ENCODE data around the gene TRABD2B.
A peak's percentile ranks its signal among the peaks of the same experiment; 100 is the strongest.

TRABD2B gene

GRCh38 chr1:47935856-47936255 lies 61.3 kb downstream of the TRABD2B start:
- no peak for DNase-seq (ENCODE audit: low read depth, low spot score)

GRCh38 chr1:47935163-47935562 lies 62.0 kb downstream of the TRABD2B start:
- no peak for DNase-seq (ENCODE audit: low read depth, low spot score)

GRCh38 chr1:47934243-47934805 lies 62.9 kb downstream of the TRABD2B start:
- peak; percentile 80 for DNase-seq (ENCODE audit: low read depth, low spot score)

DNA sequence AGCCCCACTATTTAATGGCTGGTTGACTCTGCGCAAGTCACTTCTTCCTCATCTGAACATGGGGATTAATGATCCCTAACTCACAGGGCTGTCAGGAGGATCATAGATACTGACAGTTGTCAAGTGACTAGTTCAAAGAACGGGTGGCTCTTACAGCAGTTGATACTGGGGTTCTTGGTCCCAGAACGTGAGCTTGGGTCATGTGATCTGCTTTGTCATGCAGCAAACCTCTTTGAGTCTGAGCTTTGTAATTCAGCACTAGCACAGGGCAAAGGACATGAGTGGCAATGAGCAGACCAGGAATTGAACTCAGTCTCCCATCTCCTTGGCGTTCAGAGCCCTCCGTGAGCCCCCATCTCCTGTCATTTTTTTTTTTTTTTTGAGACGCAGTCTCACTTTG lies 64.4 kb downstream of the TRABD2B start:
- DNase-seq (ENCODE audit: low read depth, low spot score): no peak

DNA sequence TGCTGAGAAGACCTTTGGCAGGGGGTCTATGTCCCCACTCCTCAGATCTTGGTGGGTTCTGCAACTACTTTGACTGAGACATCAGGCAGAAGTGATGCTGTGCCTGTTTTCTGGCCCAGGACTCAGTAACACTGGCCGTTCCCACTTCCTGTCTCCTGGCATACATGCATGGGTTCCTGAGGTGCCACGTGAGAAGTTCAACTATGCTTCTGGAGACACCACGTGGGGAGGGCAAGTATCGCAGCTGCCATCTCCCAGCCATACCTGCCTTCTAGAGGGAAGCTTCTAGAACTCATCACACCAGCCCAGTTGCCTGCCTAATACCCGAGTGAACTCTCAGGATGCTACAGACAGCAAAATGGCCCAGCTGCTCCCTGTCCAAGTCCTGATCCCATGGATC lies 65.8 kb downstream of the TRABD2B start:
- DNase-seq (ENCODE audit: low read depth, low spot score): no peak

GRCh38 chr1:47930210-47930840 lies 66.9 kb downstream of the TRABD2B start:
- DNase-seq (ENCODE audit: low read depth, low spot score): no peak

DNA sequence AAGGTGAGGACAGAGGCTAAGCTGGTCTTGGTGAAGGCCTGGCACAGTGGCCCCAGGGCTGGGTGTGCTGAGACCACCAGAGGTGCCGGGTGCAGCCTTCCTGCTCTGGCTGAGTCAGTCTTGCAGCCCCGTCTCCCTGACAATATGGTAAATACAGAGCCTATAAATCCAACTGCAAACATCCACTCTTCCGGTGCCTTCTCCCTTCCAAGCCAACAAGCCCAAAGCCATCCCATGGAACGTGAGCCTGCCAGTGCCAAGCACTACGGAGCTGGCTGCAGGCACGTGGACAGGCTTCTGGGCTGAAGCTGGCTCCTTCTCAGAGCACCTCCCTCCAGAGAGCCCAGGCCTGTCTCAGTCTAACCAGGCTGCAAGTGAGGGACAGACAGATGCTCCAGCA lies 70.0 kb downstream of the TRABD2B start:
- no peak for DNase-seq (ENCODE audit: low read depth, low spot score)

GRCh38 chr1:47926461-47926999 lies 70.7 kb downstream of the TRABD2B start:
- no peak for DNase-seq (ENCODE audit: low read depth, low spot score)

- DNase-seq (ENCODE audit: low read depth, low spot score): no peak
These were observed 72.7 kb downstream of the TRABD2B start for GRCh38 chr1:47924270-47925048.

- DNase-seq (ENCODE audit: low read depth, low spot score): no peak
These were observed 75.2 kb downstream of the TRABD2B start for GRCh38 chr1:47921935-47922415.

DNA sequence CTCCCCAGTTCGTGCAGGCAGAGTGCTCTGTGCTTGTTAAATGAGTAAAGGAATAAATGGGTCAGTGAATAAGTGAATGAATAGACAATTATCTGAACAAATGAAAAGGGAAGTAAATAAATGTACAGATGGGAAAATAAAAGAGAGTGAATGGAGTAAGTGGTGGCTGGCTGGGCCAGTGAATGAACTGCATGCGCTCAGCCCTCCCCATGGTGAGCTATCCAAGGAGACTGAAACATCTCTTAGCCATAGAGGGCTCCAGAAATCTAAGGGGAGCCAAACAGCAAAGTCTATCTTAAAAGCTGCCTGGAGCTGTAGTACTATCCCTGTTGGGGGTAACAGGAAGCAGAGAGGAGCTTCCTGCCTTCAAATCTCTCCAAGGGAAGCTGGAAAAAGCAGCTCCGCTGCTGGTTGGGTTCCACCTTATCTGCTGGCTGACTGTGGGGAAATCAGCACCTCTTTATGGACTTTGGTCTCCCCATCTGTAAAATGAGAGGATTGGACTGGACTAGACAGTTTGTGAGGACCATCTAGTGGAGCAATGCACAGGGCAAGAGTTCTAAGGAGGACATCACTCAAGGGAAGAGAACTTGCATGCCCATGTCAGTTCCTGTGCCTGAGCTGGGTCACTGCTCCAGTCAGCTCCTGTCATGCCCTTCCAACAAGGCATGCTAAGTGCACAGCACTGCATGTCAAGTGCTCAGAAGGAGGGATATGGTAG lies 77.9 kb downstream of the TRABD2B start:
- no peak for DNase-seq (ENCODE audit: low read depth, low spot score)

- no peak for DNase-seq (ENCODE audit: low read depth, low spot score)
These were observed 78.8 kb downstream of the TRABD2B start for GRCh38 chr1:47918257-47918867.

GRCh38 chr1:47917687-47918086 lies 79.5 kb downstream of the TRABD2B start:
- no peak for DNase-seq (ENCODE audit: low read depth, low spot score)

GRCh38 chr1:47915677-47916353 lies 81.4 kb downstream of the TRABD2B start:
- no peak for DNase-seq (ENCODE audit: low read depth, low spot score)

- no peak for DNase-seq (ENCODE audit: low read depth, low spot score)
These were observed 82.1 kb downstream of the TRABD2B start for GRCh38 chr1:47914952-47915676.

- no peak for DNase-seq (ENCODE audit: low read depth, low spot score)
These were observed 82.8 kb downstream of the TRABD2B start for GRCh38 chr1:47914218-47914938.

- no peak for DNase-seq (ENCODE audit: low read depth, low spot score)
These were observed 83.9 kb downstream of the TRABD2B start for GRCh38 chr1:47913225-47913823.

GRCh38 chr1:47912756-47913155 lies 84.4 kb downstream of the TRABD2B start:
- DNase-seq (ENCODE audit: low read depth, low spot score): no peak

DNA sequence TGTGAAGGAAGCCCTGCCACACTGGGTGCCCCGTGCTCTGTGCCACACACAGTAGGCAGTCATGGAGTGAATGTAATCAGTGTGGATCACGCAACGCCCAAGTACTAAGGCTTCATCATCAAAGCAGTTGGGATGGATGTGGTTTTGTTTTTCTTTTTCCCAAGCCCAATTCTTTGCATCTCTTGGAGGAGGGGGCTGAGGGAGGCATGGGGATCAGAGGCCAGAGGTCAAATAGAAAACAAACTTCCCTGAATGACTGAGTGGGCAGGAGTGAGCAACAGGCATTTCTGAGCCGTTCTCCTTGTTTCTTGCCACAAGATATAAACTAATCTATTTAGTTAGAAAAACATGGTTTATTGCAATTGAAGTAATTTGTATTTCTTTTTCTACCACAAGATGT lies 85.3 kb downstream of the TRABD2B start:
- DNase-seq (ENCODE audit: low read depth, low spot score): no peak
